HCT116 (cell line): ENCODE results near the gene MIEF1. TPM values are rescaled to one million over a fixed set of nuclear protein-coding genes. Genes with fewer than 3 reads are reported as not detected.

Experiments
- ATAC-seq: fragments of 200-7000 bp; cut with Tn5 transposase; 2 replicates; pipeline ENCODE4 v1.9.1; 2020; ENCODE audit warnings: mild to moderate bottlenecking, moderate library complexity
- BruUV-seq: library from RNA; stranded (reverse); fragments of 400-500 nt; replicated peaks from 2 replicates; lab custom pipeline; 2021; lab: Mats Ljungman, UMichigan
- CTCF ChIA-PET: fragments of 300-600 bp; sonication (Branson Sonifier 250); formaldehyde crosslinking; loops from one replicate; lab custom pipeline; 2021; ENCODE audit warnings: antibody characterized with exemption; lab: Charles Lee
- POLR2A ChIA-PET: fragments of 300-600, 350-600 bp; sonication (Branson Sonifier 250); formaldehyde crosslinking; loops from one replicate; lab custom pipeline; 2021; ENCODE audit warnings: antibody characterized with exemption; lab: Charles Lee
- RAD21 ChIA-PET, 2 experiments: fragments of 300-600 bp; sonication (Branson Sonifier 250); formaldehyde crosslinking; loops; one replicate each; lab custom pipeline; 2023; ENCODE audit warnings: low total read pairs in 2 of 2; ENCODE audit not compliant: uncharacterized antibody in 2 of 2, unreplicated experiment in 2 of 2, low non-redundant PET in 1 of 2; lab: Charles Lee
- DNase-seq: peaks from one replicate; pipeline ENCODE4 v3.0.0-alpha.2; 2010; ENCODE audit warnings: low read depth, low spot score
- H2AFZ ChIP-seq: fragments of 200-600 bp; shearing (Covaris generic), sonication (generic); 2 replicates; pipeline ENCODE4 v1.6.1; 2017; ENCODE audit warnings: low read depth, mixed run types, mixed read lengths, antibody characterized with exemption, low read length; ENCODE audit not compliant: poor library complexity, severe bottlenecking
- H3K27ac ChIP-seq: 2 replicates; pipeline ENCODE4 v1.5.1; 2012; ENCODE audit warnings: low read depth, low read length
- H3K27me3 ChIP-seq: fragments of 200-600 bp; sonication (generic); 2 replicates; pipeline ENCODE4 v1.6.1; 2016; ENCODE audit warnings: mixed run types, low read length, mixed read lengths; ENCODE audit not compliant: insufficient read depth
- H3K36me3 ChIP-seq, 2 experiments: fragments of 200-500 bp in 1 of 2; fragments of 200-600 bp in 1 of 2; sonication (Bioruptor generic) in 1 of 2; sonication (generic) in 1 of 2; 2 replicates each; pipeline versions ENCODE4 v1.5.1 to v1.6.1; 2014 to 2016; ENCODE audit warnings: low read length in 2 of 2, inconsistent platforms in 1 of 2, mixed read lengths in 1 of 2, mixed run types in 1 of 2; ENCODE audit not compliant: insufficient read depth in 2 of 2, control insufficient read depth in 1 of 2
- H3K4me1 ChIP-seq, 2 experiments: fragments of 200-600 bp in 1 of 2; sonication (generic) in 1 of 2; 2 replicates each; pipeline versions ENCODE4 v1.5.1 to v1.6.1; 2012 to 2017; ENCODE audit warnings: low read length in 2 of 2, inconsistent platforms in 1 of 2, mild to moderate bottlenecking in 1 of 2, mixed read lengths in 1 of 2, mixed run types in 1 of 2, moderate library complexity in 1 of 2; ENCODE audit not compliant: insufficient read depth in 2 of 2, control insufficient read depth in 1 of 2
- H3K4me2 ChIP-seq: fragments of 200-600 bp; sonication (generic); 2 replicates; pipeline ENCODE4 v1.6.1; 2017; ENCODE audit warnings: mixed run types, low read length, mixed read lengths
- H3K4me3 ChIP-seq, 2 experiments: fragments of 200-600 bp in 1 of 2; sonication (generic) in 1 of 2; replicated peaks in 1 of 2; 2 replicates each; pipeline ENCODE4 v1.5.1; 2011 to 2016; ENCODE audit warnings: low read length in 2 of 2, control low read depth in 1 of 2, low read depth in 1 of 2, mild to moderate bottlenecking in 1 of 2, mixed read lengths in 1 of 2, mixed run types in 1 of 2
- H3K79me2 ChIP-seq: fragments of 200-600 bp; sonication (generic); 2 replicates; pipeline ENCODE4 v1.6.1; 2017; ENCODE audit warnings: mild to moderate bottlenecking, mixed run types, low read length, moderate library complexity, mixed read lengths; ENCODE audit not compliant: insufficient read depth
- H3K9ac ChIP-seq: fragments of 200-600 bp; sonication (generic); 2 replicates; pipeline ENCODE4 v1.6.1; 2016; ENCODE audit warnings: low read length, mixed read lengths
- H3K9me2 ChIP-seq: fragments of 200-600 bp; sonication (generic), shearing (Covaris generic); 2 replicates; pipeline ENCODE4 v1.6.1; 2017; ENCODE audit warnings: mixed run types, mild to moderate bottlenecking, moderate library complexity; ENCODE audit not compliant: insufficient read depth
- H3K9me3 ChIP-seq, 2 experiments: fragments of 200-500 bp in 1 of 2; fragments of 200-600 bp in 1 of 2; sonication (Bioruptor generic) in 1 of 2; sonication (generic) in 1 of 2; 2 replicates each; pipeline ENCODE4 v1.6.1; 2014 to 2017; ENCODE audit warnings: low read length in 2 of 2, mixed read lengths in 2 of 2, inconsistent platforms in 1 of 2, low read depth in 1 of 2, mild to moderate bottlenecking in 1 of 2, mixed run types in 1 of 2, moderate library complexity in 1 of 2; ENCODE audit not compliant: control insufficient read depth in 1 of 2, insufficient read depth in 1 of 2
- H4K20me1 ChIP-seq: fragments of 200-600 bp; sonication (generic), shearing (Covaris generic); 2 replicates; pipeline ENCODE4 v1.6.1; 2017; ENCODE audit warnings: mixed run types, mild to moderate bottlenecking, moderate library complexity; ENCODE audit not compliant: insufficient read depth
- CBX3 ChIP-seq: IDR thresholded peaks from 2 replicates; pipeline ENCODE4 v1.6.1; 2012; ENCODE audit warnings: low read depth
- CEBPB ChIP-seq: IDR thresholded peaks from 2 replicates; pipeline ENCODE4 v1.6.1; 2012; ENCODE audit warnings: low read depth
- JUND ChIP-seq: IDR thresholded peaks from 2 replicates; pipeline ENCODE4 v1.6.1; 2012
- RAD21 ChIP-seq: IDR thresholded peaks from 2 replicates; pipeline ENCODE4 v1.6.1; 2012; ENCODE audit warnings: low read depth, mild to moderate bottlenecking
- ZNF274 ChIP-seq: fragments of 200-500 bp; sonication (Bioruptor generic); IDR thresholded peaks from 2 replicates; pipeline ENCODE4 v1.6.1; 2014; ENCODE audit warnings: mild to moderate bottlenecking, low read depth, low read length, inconsistent platforms
- intact Hi-C: fragments of 100-400 bp; cut with micrococcal nuclease; formaldehyde crosslinking; loops from 2 replicates; pipeline ENCODE4 v1.10.0; 2022
- total RNA-seq: library from RNA; stranded (reverse); gene quantifications from one replicate; pipeline ENCODE4 v1.2.1, GENCODE V29; 2021; ENCODE audit not compliant: unreplicated experiment
- TF ChIP-seq, protein P1 (sequence below): IDR thresholded peaks from 2 replicates; pipeline ENCODE4 v1.6.1; 2011; ENCODE audit warnings: mild to moderate bottlenecking, low read length, moderate library complexity; ENCODE audit not compliant: insufficient replicate concordance; ENCODE audit errors: extremely low read depth
- TF ChIP-seq, protein P2 (sequence below): IDR thresholded peaks from 2 replicates; pipeline ENCODE4 v1.6.1; 2012

Gene MIEF1
- total RNA-seq, 1 experiment from 2014 or later, result 42.8 TPM

DNA sequence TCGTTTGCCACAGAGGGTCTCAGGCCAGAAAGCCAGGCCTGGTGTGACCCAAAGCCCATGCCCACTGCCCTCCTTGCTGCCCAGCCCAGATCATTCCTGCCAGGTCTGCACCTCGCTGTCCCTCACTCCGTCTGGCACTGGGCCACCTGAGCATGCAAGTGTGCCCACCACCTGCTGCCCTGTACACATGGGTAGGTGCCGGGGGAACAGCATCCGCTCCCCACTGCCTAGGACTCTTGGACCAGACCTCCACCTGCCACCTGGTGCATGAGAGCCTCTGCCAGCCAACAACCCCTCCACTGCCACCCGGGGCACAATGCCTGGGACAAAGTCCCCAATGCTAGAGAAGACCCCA lies 32.8 kb upstream of the MIEF1 start:
- no peak overlapping the region for H2AFZ ChIP-seq
- TF ChIP-seq, protein P1, sequence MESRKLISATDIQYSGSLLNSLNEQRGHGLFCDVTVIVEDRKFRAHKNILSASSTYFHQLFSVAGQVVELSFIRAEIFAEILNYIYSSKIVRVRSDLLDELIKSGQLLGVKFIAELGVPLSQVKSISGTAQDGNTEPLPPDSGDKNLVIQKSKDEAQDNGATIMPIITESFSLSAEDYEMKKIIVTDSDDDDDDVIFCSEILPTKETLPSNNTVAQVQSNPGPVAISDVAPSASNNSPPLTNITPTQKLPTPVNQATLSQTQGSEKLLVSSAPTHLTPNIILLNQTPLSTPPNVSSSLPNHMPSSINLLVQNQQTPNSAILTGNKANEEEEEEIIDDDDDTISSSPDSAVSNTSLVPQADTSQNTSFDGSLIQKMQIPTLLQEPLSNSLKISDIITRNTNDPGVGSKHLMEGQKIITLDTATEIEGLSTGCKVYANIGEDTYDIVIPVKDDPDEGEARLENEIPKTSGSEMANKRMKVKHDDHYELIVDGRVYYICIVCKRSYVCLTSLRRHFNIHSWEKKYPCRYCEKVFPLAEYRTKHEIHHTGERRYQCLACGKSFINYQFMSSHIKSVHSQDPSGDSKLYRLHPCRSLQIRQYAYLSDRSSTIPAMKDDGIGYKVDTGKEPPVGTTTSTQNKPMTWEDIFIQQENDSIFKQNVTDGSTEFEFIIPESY, result no peak
- TF ChIP-seq JUND, result no peak
- TF ChIP-seq RAD21, result no peak
- TF ChIP-seq CEBPB, result no peak
- TF ChIP-seq, protein P2, sequence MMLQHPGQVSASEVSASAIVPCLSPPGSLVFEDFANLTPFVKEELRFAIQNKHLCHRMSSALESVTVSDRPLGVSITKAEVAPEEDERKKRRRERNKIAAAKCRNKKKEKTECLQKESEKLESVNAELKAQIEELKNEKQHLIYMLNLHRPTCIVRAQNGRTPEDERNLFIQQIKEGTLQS, result no peak
- H3K4me3 ChIP-seq, result no peak overlapping the region
- intact Hi-C loops, result no loop called here
- ATAC-seq (no peak), DNase-seq (no peak)
- BruUV-seq, result no TSS peak
- no peak overlapping the region for H3K4me2 ChIP-seq
- H3K79me2 ChIP-seq, result no peaks in the 10 kb centered on the region
- H3K9me3 ChIP-seq, result no peaks in the 10 kb centered on the region
- CTCF ChIA-PET, result no interaction called here
- H3K9ac ChIP-seq, result no peak overlapping the region
- RAD21 ChIA-PET, result no interaction called here
- H3K27me3 ChIP-seq, result no peaks in the 10 kb centered on the region
- H4K20me1 ChIP-seq, result no peaks in the 10 kb centered on the region
- H3K27ac ChIP-seq, result no peak overlapping the region
- H3K36me3 ChIP-seq, result no peaks in the 10 kb centered on the region
- POLR2A ChIA-PET, result no interaction called here
- peaks cover 0 to 13% of the 10 kb centered on the region in 2 experiments; a peak in 1 of 4 replicates for H3K4me1 ChIP-seq
- no peaks in the 10 kb centered on the region for H3K9me2 ChIP-seq

DNA sequence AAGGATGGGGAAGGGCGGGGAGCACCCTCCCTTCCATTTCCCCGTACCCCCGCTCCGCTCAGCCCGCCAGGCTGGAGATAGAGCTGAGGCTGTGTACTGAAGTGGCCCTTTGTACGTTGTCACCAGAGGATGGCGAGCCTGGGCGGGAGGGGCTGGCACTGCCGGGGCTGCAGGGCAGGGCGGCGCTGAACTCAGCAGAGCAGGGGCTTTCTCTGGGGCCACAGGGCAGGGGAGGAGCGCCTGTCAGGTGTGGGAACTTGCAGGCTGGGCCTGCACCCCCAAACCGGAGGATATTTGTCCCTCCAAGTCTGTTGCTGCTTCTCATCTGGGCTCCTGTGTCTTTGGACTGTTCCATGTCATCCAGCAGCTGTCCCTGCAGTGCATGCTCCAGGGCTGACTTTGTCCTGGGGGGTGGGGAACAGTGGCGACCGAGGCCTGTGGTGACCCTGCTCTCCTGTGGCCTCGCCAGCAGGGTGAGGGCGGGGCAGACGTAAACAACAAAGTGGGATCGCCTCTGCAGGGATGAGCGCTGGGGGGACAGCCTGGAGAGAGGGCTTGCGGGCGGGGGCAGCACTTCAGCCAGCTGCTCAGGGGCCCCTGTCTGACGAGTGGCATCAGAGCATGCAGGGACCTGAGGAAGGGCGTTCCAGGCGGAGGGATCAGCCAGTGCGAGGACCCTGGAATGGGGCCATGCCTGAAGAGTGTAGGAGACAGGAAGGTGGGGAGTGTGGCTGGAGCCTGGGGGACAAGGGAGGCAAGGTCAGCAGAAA lies 32.2 kb upstream of the MIEF1 start:
- Histone ChIP-seq H3K4me3 (no peak overlapping the region), H2AFZ (no peak overlapping the region), H3K9ac (no peak overlapping the region), H3K79me2 (no peaks in the 10 kb centered on the region), H3K9me2 (no peaks in the 10 kb centered on the region), H3K4me2 (no peak overlapping the region), H3K9me3 (no peaks in the 10 kb centered on the region), H3K27ac (no peak overlapping the region), H3K36me3 (no peaks in the 10 kb centered on the region), H3K4me1 (peaks cover 0 to 13% of the 10 kb centered on the region in 2 experiments; a peak in 1 of 4 replicates), H3K27me3 (no peaks in the 10 kb centered on the region), H4K20me1 (no peaks in the 10 kb centered on the region)
- no peak for ATAC-seq
- BruUV-seq, result no TSS peak
- no peak for DNase-seq
- POLR2A ChIA-PET, result no interaction called here
- TF ChIP-seq ZNF274 (no peak), CBX3 (no peak)
- CTCF ChIA-PET, result no interaction called here
- RAD21 ChIA-PET, result no interaction called here
- intact Hi-C loops, result no loop called here
